K562 (cell line): ENCODE data around the gene SELENOT. TPM values are rescaled to one million over a fixed set of nuclear protein-coding genes. Genes with fewer than 3 reads are reported as not detected.

Experiments used
- ATAC-seq: fragments of 200-7000 bp; cut with Tn5 transposase; 3 replicates; pipeline ENCODE4 v1.9.1; 2020; ENCODE audit warnings: moderate library complexity
- BruUV-seq: library from RNA; stranded (reverse); fragments of 400-500 nt; replicated peaks from 2 replicates; lab custom pipeline; 2021; lab: Mats Ljungman, UMichigan
- CTCF ChIA-PET: fragments of 300-600 bp; formaldehyde crosslinking; extraction: SDS; loops from one replicate; lab custom pipeline; 2021; ENCODE audit warnings: low intra/inter-chr PET ratio; lab: Yijun Ruan, JAX
- POLR2A ChIA-PET: fragments of 300-600, 350-650 bp; sonication (Branson Sonifier 250); formaldehyde crosslinking; extraction: SDS; loops from one replicate; lab custom pipeline; 2021; ENCODE audit warnings: antibody characterized with exemption, inconsistent platforms; lab: Yijun Ruan, JAX
- DNase-seq, 4 experiments: peaks; one replicate each; pipeline versions ENCODE4 v3.0.0 to v3.0.0-alpha.2; 2011 to 2018; ENCODE audit warnings: low spot score in 3 of 4, mixed read lengths in 3 of 4; ENCODE audit errors: extremely low read depth in 1 of 4
- FAIRE-seq: peaks from 2 replicates; lab custom pipeline; 2011; peaks lifted over from hg19 to GRCh38; lab: Jason Lieb, UNC
- H2AFZ ChIP-seq: 2 replicates; pipeline ENCODE4 v1.6.0; 2011; ENCODE audit warnings: low read depth, low read length, control low read depth, inconsistent platforms
- H3K27ac ChIP-seq: fragments of 200-600 bp; 3 replicates; pipeline ENCODE4 v1.8.0; 2011; ENCODE audit warnings: low read depth, mild to moderate bottlenecking, control low read depth, inconsistent platforms, low read length, moderate library complexity, mixed read lengths; ENCODE audit errors: extremely low read depth
- H3K27me3 ChIP-seq, 2 experiments: fragments of 300-600 bp in 1 of 2; 2 replicates in 1 of 2; 3 replicates in 1 of 2; pipeline versions ENCODE4 v1.6.0 to v1.8.0; 2011; ENCODE audit warnings: inconsistent platforms in 2 of 2, low read length in 2 of 2, mild to moderate bottlenecking in 1 of 2, mixed read lengths in 1 of 2, moderate library complexity in 1 of 2; ENCODE audit not compliant: control insufficient read depth in 2 of 2, insufficient read depth in 2 of 2
- H3K36me3 ChIP-seq: fragments of 300-600 bp; 3 replicates; pipeline ENCODE4 v1.8.0; 2011; ENCODE audit warnings: mild to moderate bottlenecking, low read length, inconsistent platforms; ENCODE audit not compliant: control insufficient read depth, insufficient read depth
- H3K4me1 ChIP-seq, 2 experiments: fragments of 200-600 bp in 1 of 2; replicated peaks in 1 of 2; 2 replicates in 1 of 2; 3 replicates in 1 of 2; pipeline versions ENCODE4 v1.5.1 to v1.8.0; 2011; ENCODE audit warnings: inconsistent platforms in 2 of 2, low read length in 2 of 2, mild to moderate bottlenecking in 1 of 2, mixed read lengths in 1 of 2, moderate library complexity in 1 of 2; ENCODE audit not compliant: control insufficient read depth in 2 of 2, insufficient read depth in 2 of 2
- H3K4me2 ChIP-seq: 2 replicates; pipeline ENCODE4 v1.6.1; 2011; ENCODE audit warnings: low read length, control low read depth, inconsistent platforms, mixed read lengths; ENCODE audit not compliant: insufficient read depth
- H3K4me3 ChIP-seq: fragments of 200-600 bp; sonication (generic), shearing (Covaris generic); 2 replicates; pipeline ENCODE4 v1.5.1; 2016; ENCODE audit warnings: control low read depth, inconsistent platforms
- H3K79me2 ChIP-seq: fragments of 200-600 bp; 3 replicates; pipeline ENCODE4 v1.8.0; 2011; ENCODE audit warnings: low read length, inconsistent platforms; ENCODE audit not compliant: control insufficient read depth, insufficient read depth
- H3K9ac ChIP-seq, 2 experiments: 2 replicates each; pipeline versions ENCODE4 v1.6.0 to v1.6.1; 2011; ENCODE audit warnings: low read depth in 2 of 2, low read length in 2 of 2, control low read depth in 1 of 2, inconsistent platforms in 1 of 2, mild to moderate bottlenecking in 1 of 2, mixed read lengths in 1 of 2; ENCODE audit not compliant: insufficient read depth in 1 of 2
- H3K9me1 ChIP-seq: one replicate; pipeline ENCODE4 v1.6.0; 2011; ENCODE audit warnings: inconsistent platforms, mild to moderate bottlenecking, low read length, moderate library complexity; ENCODE audit not compliant: control insufficient read depth, insufficient read depth
- H3K9me3 ChIP-seq: replicated peaks from 2 replicates; pipeline ENCODE4 v1.5.1; 2011; ENCODE audit warnings: low read depth, low read length, inconsistent platforms; ENCODE audit not compliant: control insufficient read depth, insufficient read depth
- H4K20me1 ChIP-seq: replicated peaks from 2 replicates; pipeline ENCODE4 v1.6.1; 2011; ENCODE audit warnings: low read length, inconsistent platforms, mixed read lengths; ENCODE audit not compliant: control insufficient read depth, insufficient read depth
- BCL6 ChIP-seq: fragments of 250-450 bp; sonication (Bioruptor Pico); IDR thresholded peaks from 2 replicates; pipeline ENCODE4 v1.4.0; 2020
- CBFA2T3 ChIP-seq: fragments of 450-650 bp; IDR thresholded peaks from 2 replicates; pipeline ENCODE4 v1.6.1; 2017
- DACH1 ChIP-seq: fragments of 450-650 bp; IDR thresholded peaks from 2 replicates; pipeline ENCODE4 v1.6.1; 2018; ENCODE audit not compliant: partially characterized antibody
- FIP1L1 ChIP-seq: fragments of 200-400 bp; formaldehyde crosslinking; IDR thresholded peaks from 2 replicates; pipeline ENCODE4 v1.6.1; 2018; ENCODE audit warnings: mild to moderate bottlenecking, low read depth, low read length; ENCODE audit not compliant: poor library complexity, severe bottlenecking
- HDAC1 ChIP-seq, 2 experiments: fragments of 450-650 bp; IDR thresholded peaks; 2 replicates each; pipeline ENCODE4 v1.6.1; 2016 to 2017; ENCODE audit warnings: inconsistent platforms in 1 of 2, mild to moderate bottlenecking in 1 of 2, moderate library complexity in 1 of 2
- KDM1A ChIP-seq, 2 experiments: fragments of 450-650 bp; IDR thresholded peaks; 2 replicates each; pipeline ENCODE4 v1.6.1; 2016; ENCODE audit warnings: mild to moderate bottlenecking in 2 of 2
- LCOR ChIP-seq: sonication (generic); formaldehyde crosslinking; IDR thresholded peaks from 2 replicates; pipeline ENCODE4 v1.8.0; 2022; ENCODE audit warnings: mild to moderate bottlenecking, missing genetic modification reagents
- MAFG ChIP-seq: fragments of 450-650 bp; conservative IDR thresholded peaks from 2 replicates; pipeline ENCODE4 v1.6.1; 2016; ENCODE audit warnings: missing genetic modification characterization, missing compliant biosample characterization
- MAFK ChIP-seq: IDR thresholded peaks from 2 replicates; pipeline ENCODE4 v1.6.1; 2011; ENCODE audit warnings: low read length, improper control_type of control experiment
- MXD1 ChIP-seq: fragments of 250-450 bp; sonication (Bioruptor Pico); IDR thresholded peaks from 2 replicates; pipeline ENCODE4 v1.8.0; 2021; ENCODE audit warnings: borderline replicate concordance, mild to moderate bottlenecking, moderate library complexity; ENCODE audit not compliant: poor library complexity, severe bottlenecking
- NR2C1 ChIP-seq, 2 experiments: fragments of 450-650 bp; IDR thresholded peaks; 2 replicates each; pipeline ENCODE4 v1.6.1; 2017; ENCODE audit warnings: mild to moderate bottlenecking in 2 of 2, antibody characterized with exemption in 1 of 2, inconsistent platforms in 1 of 2, missing compliant biosample characterization in 1 of 2, missing genetic modification characterization in 1 of 2
- NR2C2 ChIP-seq, 2 experiments: fragments of 200-800 bp in 1 of 2; sonication (Bioruptor generic) in 1 of 2; sonication (generic) in 1 of 2; formaldehyde crosslinking in 1 of 2; IDR thresholded peaks; 2 replicates each; pipeline versions ENCODE4 v1.6.1 to v1.8.0; 2016 to 2022; ENCODE audit warnings: mild to moderate bottlenecking in 1 of 2, missing compliant biosample characterization in 1 of 2, missing genetic modification characterization in 1 of 2, missing genetic modification reagents in 1 of 2
- RBFOX2 ChIP-seq: fragments of 200-400 bp; formaldehyde crosslinking; IDR thresholded peaks from 2 replicates; pipeline ENCODE4 v1.6.1; 2017; ENCODE audit warnings: low read depth, mild to moderate bottlenecking, low read length, moderate library complexity
- RFX1 ChIP-seq: fragments of 450-650 bp; IDR thresholded peaks from 2 replicates; pipeline ENCODE4 v1.6.1; 2016; ENCODE audit warnings: mild to moderate bottlenecking, moderate library complexity
- SIN3A ChIP-seq, 2 experiments: fragments of 150-350 bp in 1 of 2; IDR thresholded peaks; 2 replicates each; pipeline ENCODE4 v1.6.1; 2011 to 2016; ENCODE audit warnings: borderline replicate concordance in 2 of 2, low read depth in 2 of 2, low read length in 2 of 2, mild to moderate bottlenecking in 2 of 2, moderate library complexity in 2 of 2; ENCODE audit not compliant: control insufficient read depth in 1 of 2
- TCF3 ChIP-seq: sonication (generic); formaldehyde crosslinking; IDR thresholded peaks from 2 replicates; pipeline ENCODE4 v1.4.0; 2020; ENCODE audit warnings: mild to moderate bottlenecking, missing genetic modification reagents
- TEAD4 ChIP-seq, 2 experiments: sonication (generic) in 1 of 2; formaldehyde crosslinking in 1 of 2; IDR thresholded peaks; 2 replicates each; pipeline versions ENCODE4 v1.6.1 to v1.8.0; 2012 to 2022; ENCODE audit warnings: borderline replicate concordance in 1 of 2, inconsistent platforms in 1 of 2, low read length in 1 of 2, mild to moderate bottlenecking in 1 of 2, missing genetic modification reagents in 1 of 2
- U2AF1 ChIP-seq: fragments of 200-400 bp; formaldehyde crosslinking; optimal IDR thresholded peaks from 2 replicates; pipeline ENCODE3; 2017; ENCODE audit warnings: mild to moderate bottlenecking, low read depth, low read length, moderate library complexity
- ZFPM2 ChIP-seq: fragments of 250-450 bp; sonication (Bioruptor Pico); IDR thresholded peaks from 2 replicates; pipeline ENCODE4 v1.5.1; 2022; ENCODE audit warnings: mild to moderate bottlenecking
- ZNF316 ChIP-seq: fragments of 450-650 bp; IDR thresholded peaks from 2 replicates; pipeline ENCODE4 v1.6.1; 2016
- ZNF431 ChIP-seq: sonication (generic); formaldehyde crosslinking; IDR thresholded peaks from 2 replicates; pipeline ENCODE4 v1.8.0; 2022; ENCODE audit warnings: mild to moderate bottlenecking, missing genetic modification reagents
- WGBS: fragments of 100-300 bp; shearing (Covaris generic); methylation state at CpG from one replicate; pipeline ENCODE4 v1.1.6; 2016; ENCODE audit warnings: low coverage, mixed read lengths; ENCODE audit not compliant: insufficient coverage; ENCODE audit errors: missing lambda C conversion rate; 5-methylcytosine and 5-hydroxymethylcytosine counted together
- in situ Hi-C: fragments of 300-500 bp; cut with MboI; formaldehyde crosslinking; loops from 4 replicates; pipeline ENCODE4 v1.15.0; 2018; ENCODE audit warnings: inconsistent platforms, mixed read lengths
- intact Hi-C: fragments of 100-400 bp; cut with micrococcal nuclease; formaldehyde crosslinking; loops from 2 replicates; pipeline ENCODE4 v1.14.2; 2022
- polyA plus RNA-seq, 8 experiments: library from polyadenylated mRNA; depleted of rRNA in 4 of 8; stranded (reverse) in 5 of 8; unstranded in 3 of 8; fragments of >200 nt; fragmentation: Nextera tagmentation in 2 of 8; fragmentation: Illumina TruSeq in 1 of 8; extraction: Ambion mirVana in 2 of 8; extraction: Trizol in 1 of 8; gene quantifications; 2 replicates each; pipeline versions ENCODE4 v1.2.1 to v1.2.3, GENCODE V29; 2011 to 2014; ENCODE audit warnings: inconsistent platforms in 1 of 8, missing spikeins in 1 of 8
- total RNA-seq, 7 experiments: library from RNA; depleted of rRNA in 6 of 7; stranded (reverse); fragments of >200 nt in 6 of 7; fragmentation: Illumina TruSeq in 2 of 7; extraction: Trizol in 2 of 7; gene quantifications; 2 replicates each; pipeline versions ENCODE4 v1.2.1 to v1.2.3, GENCODE V29; 2011 to 2021; ENCODE audit warnings: low replicate concordance in 1 of 7

Gene SELENOT
- total and polyA plus RNA-seq, 9 of the 15 experiments (the other 6 are each of a cell fraction or from before 2014, with no cell fraction given), result 33.0 to 411 (median 91.9) TPM

- peaks cover 37% of the 10 kb centered on the region; the same call in 2 of the 3 replicates for H3K36me3 ChIP-seq
- ATAC-seq, result peak; percentile 2; the same call in 1 of the 3 replicates
- peak; percentile 82 for FAIRE-seq
- H4K20me1 ChIP-seq, result peaks cover 15% of the 10 kb centered on the region; the same call in 1 of the 2 replicates
- H3K79me2 ChIP-seq, result peaks cover 100% of the 10 kb centered on the region
- intact Hi-C loops, result loop anchor here (10.0 kb wide), 1 partner anchor 1667 kb away; no protein-coding TSS in a partner anchor
- in situ Hi-C loops, result no loop called here
- CTCF ChIA-PET, result no interaction called here
- WGBS, result 35% methylated on average over 8 of the region's 8 CpGs
- DNase-seq, result peak in 1 of 4 experiments; percentile 55
- H3K27me3 ChIP-seq, result no peaks in the 10 kb centered on the region
- H3K4me1 ChIP-seq, result peaks cover 17 to 20% of the 10 kb centered on the region in 2 experiments
- H3K4me2 ChIP-seq, result peak overlapping the region; percentile 47
- BruUV-seq, result no TSS peak
- H3K9me1 ChIP-seq, result no peaks in the 10 kb centered on the region
- H3K27ac ChIP-seq, result peak overlapping the region; percentile 4; the same call in 1 of the 3 replicates
- no peak overlapping the region for H3K4me3 ChIP-seq
- POLR2A ChIA-PET, result interaction anchor here (0.6 to 0.8 kb wide), 2 partner anchors 9 to 13 kb away, joined by 3 read pairs; no protein-coding TSS in a partner anchor
- peak overlapping the region in 1 of 2 experiments; percentile 17; a peak in 2 of 4 replicates for H3K9ac ChIP-seq
- no peak overlapping the region for H2AFZ ChIP-seq
- no peaks in the 10 kb centered on the region for H3K9me3 ChIP-seq
- TF ChIP-seq SIN3A (IDR thresholded peaks at IDR 0.05; ENCODE audit: borderline replicate concordance in 2 of 2, control insufficient read depth in 1 of 2, low read depth in 2 of 2, low read length in 2 of 2) (no peak), ZFPM2 (CRISPR knock-in tag) (no peak), TEAD4 (IDR thresholded peaks at IDR 0.05; ENCODE audit: low read length) (peak; percentile 21), TEAD4 (CRISPR knock-in tag; IDR thresholded peaks at IDR 0.05; ENCODE audit: borderline replicate concordance) (no peak), TCF3 (0 out of 2 replicates have a peak, but pooled peaks have one; percentile 16), FIP1L1 (no peak), MXD1 (CRISPR knock-in tag) (no peak), NR2C1 (IDR thresholded peaks at IDR 0.05) (peak; percentile 79), NR2C1 (tag; IDR thresholded peaks at IDR 0.05) (peak; percentile 82), RBFOX2 (no peak), KDM1A (IDR thresholded peaks at IDR 0.05) (peak; percentile 24 to 32; a peak in 2 of 4 replicates), NR2C2 (CRISPR knock-in tag; IDR thresholded peaks at IDR 0.05) (no peak), NR2C2 (tag; IDR thresholded peaks at IDR 0.05) (peak; percentile 72), ZNF316 (peak; percentile 88), DACH1 (no peak), ZNF431 (CRISPR knock-in tag) (no peak), MAFK (peak; percentile 23; the same call in 1 of the 2 replicates), CBFA2T3 (peak; percentile 47; the same call in 1 of the 2 replicates), BCL6 (CRISPR knock-in tag) (no peak), MAFG (peak; percentile 51), U2AF1 (no peak), HDAC1 (IDR thresholded peaks at IDR 0.05) (peak in 1 of 2 experiments; percentile 32; a peak in 1 of 4 replicates), LCOR (CRISPR knock-in tag) (0 out of 2 replicates have a peak, but pooled peaks have one; percentile 29), RFX1 (no peak)
Measured at GRCh38 chr3:150607267-150608065, 4.3 kb downstream of the SELENOT start.
